Neural progenitor cell (in vitro differentiated cells): ENCODE results near the gene SLCO4A1. TPM values are rescaled to one million over a fixed set of nuclear protein-coding genes. Genes with fewer than 3 reads are reported as not detected.

ENCODE experiments used
- DNase-seq: peaks from one replicate; pipeline ENCODE4 v3.0.0-alpha.2; 2016; ENCODE audit warnings: low spot score
- H2AFZ ChIP-seq: fragments of 200-600 bp; sonication (generic); replicated peaks from 2 replicates; pipeline ENCODE4 v1.6.1; 2016; ENCODE audit warnings: antibody characterized with exemption
- H3F3A ChIP-seq: fragments of 200-600 bp; sonication (generic); 2 replicates; pipeline ENCODE4 v1.6.1; 2016; ENCODE audit warnings: antibody characterized with exemption, low read depth
- H3K27ac ChIP-seq: fragments of 200-600 bp; sonication (generic); 2 replicates; pipeline ENCODE4 v1.5.1; 2016; ENCODE audit warnings: mild to moderate bottlenecking
- H3K27me3 ChIP-seq: fragments of 200-600 bp; sonication (generic); 2 replicates; pipeline ENCODE4 v1.6.1; 2016; ENCODE audit warnings: mild to moderate bottlenecking, moderate library complexity
- H3K36me3 ChIP-seq: fragments of 200-600 bp; sonication (generic); 2 replicates; pipeline ENCODE4 v1.5.1; 2016
- H3K4me1 ChIP-seq: fragments of 200-600 bp; sonication (generic); 2 replicates; pipeline ENCODE4 v1.6.1; 2016; ENCODE audit warnings: mixed run types
- H3K4me2 ChIP-seq: fragments of 200-600 bp; sonication (generic); 2 replicates; pipeline ENCODE4 v1.6.1; 2016
- H3K4me3 ChIP-seq: fragments of 200-600 bp; sonication (generic); 2 replicates; pipeline ENCODE4 v1.5.1; 2016
- H3K79me2 ChIP-seq: fragments of 200-600 bp; sonication (generic); 2 replicates; pipeline ENCODE4 v1.6.1; 2016; ENCODE audit warnings: low read depth
- H3K9ac ChIP-seq: fragments of 200-600 bp; sonication (generic); 2 replicates; pipeline ENCODE4 v1.6.1; 2016
- H3K9me3 ChIP-seq: fragments of 200-600 bp; sonication (generic); 2 replicates; pipeline ENCODE4 v1.5.1; 2016; ENCODE audit warnings: low read depth
- H4K20me1 ChIP-seq: fragments of 200-600 bp; sonication (generic); 2 replicates; pipeline ENCODE4 v1.6.1; 2016; ENCODE audit warnings: low read depth
- H3K27ac Mint-ChIP-seq: 3 replicates; pipeline ENCODE4 v1.8.0; 2021; ENCODE audit warnings: mixed read lengths
- H3K27me3 Mint-ChIP-seq: 2 replicates; pipeline ENCODE4 v1.8.0; 2022; ENCODE audit warnings: low read depth, mild to moderate bottlenecking, inconsistent platforms, moderate library complexity, mixed read lengths; ENCODE audit not compliant: insufficient read depth
- H3K36me3 Mint-ChIP-seq: 3 replicates; pipeline ENCODE4 v1.8.0; 2021; ENCODE audit warnings: mixed read lengths
- H3K4me1 Mint-ChIP-seq: 3 replicates; pipeline ENCODE4 v1.8.0; 2021; ENCODE audit warnings: mixed read lengths
- H3K4me3 Mint-ChIP-seq: 3 replicates; pipeline ENCODE4 v1.8.0; 2021; ENCODE audit warnings: mild to moderate bottlenecking, moderate library complexity, mixed read lengths
- H3K9me3 Mint-ChIP-seq: 3 replicates; pipeline ENCODE4 v1.8.0; 2020; ENCODE audit warnings: mixed read lengths
- CTCF ChIP-seq: fragments of 200-600 bp; sonication (generic); IDR thresholded peaks from 2 replicates; pipeline ENCODE4 v1.5.1; 2017; ENCODE audit warnings: antibody characterized with exemption, mild to moderate bottlenecking
- EZH2 ChIP-seq: fragments of 200-600 bp; sonication (generic); IDR thresholded peaks from 2 replicates; pipeline ENCODE4 v1.6.1; 2017; ENCODE audit warnings: antibody characterized with exemption, mild to moderate bottlenecking, moderate library complexity
- EZH2phosphoT487 ChIP-seq: fragments of 200-600 bp; sonication (generic); IDR thresholded peaks from 2 replicates; pipeline ENCODE4 v1.6.1; 2017; ENCODE audit warnings: antibody characterized with exemption
- total RNA-seq: library from RNA; depleted of rRNA; stranded (reverse); fragments of >200 nt; gene quantifications from 2 replicates; pipeline ENCODE4 v1.2.3, GENCODE V29; 2015; ENCODE audit warnings: low replicate concordance

Gene SLCO4A1
- total RNA-seq, 1 donor from 2014 or later: 0.88 TPM

DNA sequence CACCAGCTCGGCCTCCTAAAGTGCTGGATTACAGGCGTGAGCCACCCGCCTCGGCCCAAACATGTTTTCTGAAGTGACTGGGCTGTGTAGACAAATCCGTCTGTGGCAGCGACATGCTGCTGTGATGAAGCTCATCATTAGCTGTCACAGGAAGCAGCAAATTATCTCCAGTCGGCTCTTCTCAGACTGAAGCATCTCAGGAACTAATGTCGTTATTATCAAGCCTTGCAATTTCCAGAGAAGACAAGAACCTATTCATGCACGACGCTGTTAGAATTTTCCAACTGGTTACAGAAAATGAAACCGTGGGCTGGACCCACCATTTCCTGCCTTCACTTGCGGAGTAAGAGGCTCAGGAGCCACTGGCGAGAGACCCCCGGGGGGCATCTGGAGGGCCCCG, 49.2 kb downstream of the SLCO4A1 start:
- peak overlapping the region; percentile 94 for H3K27ac Mint-ChIP-seq
- H3K9me3 Mint-ChIP-seq: peaks cover 4% of the 10 kb centered on the region
- H3K9ac ChIP-seq: no peak overlapping the region
- H3K4me3 Mint-ChIP-seq: peak overlapping the region; percentile 41
- peaks cover 19% of the 10 kb centered on the region for H3K27me3 Mint-ChIP-seq
- no peaks in the 10 kb centered on the region for H3K27me3 ChIP-seq
- DNase-seq: no peak
- H4K20me1 ChIP-seq: no peaks in the 10 kb centered on the region
- no peaks in the 10 kb centered on the region for H3K9me3 ChIP-seq
- no peak overlapping the region for H2AFZ ChIP-seq
- H3K36me3 Mint-ChIP-seq: no peaks in the 10 kb centered on the region
- H3K4me2 ChIP-seq: no peak overlapping the region
- no peak overlapping the region for H3K4me3 ChIP-seq
- H3K36me3 ChIP-seq: no peaks in the 10 kb centered on the region
- H3K4me1 ChIP-seq: peaks cover 11% of the 10 kb centered on the region
- H3K27ac ChIP-seq: no peak overlapping the region
- peaks cover 37% of the 10 kb centered on the region for H3K4me1 Mint-ChIP-seq
- TF ChIP-seq EZH2phosphoT487 (no peak), EZH2 (no peak), CTCF (no peak)
- peaks cover 2% of the 10 kb centered on the region for H3F3A ChIP-seq
- no peaks in the 10 kb centered on the region for H3K79me2 ChIP-seq

- TF ChIP-seq CTCF (no peak), EZH2phosphoT487 (no peak), EZH2 (no peak)
- H3K9me3 Mint-ChIP-seq: peaks cover 4% of the 10 kb centered on the region
- Histone ChIP-seq H2AFZ (no peak overlapping the region), H3K27ac (no peak overlapping the region), H3K4me3 (no peak overlapping the region), H3K36me3 (no peaks in the 10 kb centered on the region), H3K79me2 (no peaks in the 10 kb centered on the region), H3K4me1 (peaks cover 9% of the 10 kb centered on the region), H3K9ac (no peak overlapping the region), H3K9me3 (no peaks in the 10 kb centered on the region), H3K27me3 (no peaks in the 10 kb centered on the region), H4K20me1 (no peaks in the 10 kb centered on the region), H3K4me2 (no peak overlapping the region), H3F3A (no peaks in the 10 kb centered on the region)
- no peak for DNase-seq
- peaks cover 33% of the 10 kb centered on the region for H3K4me1 Mint-ChIP-seq
- no peak overlapping the region for H3K4me3 Mint-ChIP-seq
- H3K36me3 Mint-ChIP-seq: no peaks in the 10 kb centered on the region
- H3K27ac Mint-ChIP-seq: no peak overlapping the region
- H3K27me3 Mint-ChIP-seq: peaks cover 15% of the 10 kb centered on the region
These were observed 49.9 kb downstream of the SLCO4A1 start for GRCh38 chr20:62692176-62692575.

DNA sequence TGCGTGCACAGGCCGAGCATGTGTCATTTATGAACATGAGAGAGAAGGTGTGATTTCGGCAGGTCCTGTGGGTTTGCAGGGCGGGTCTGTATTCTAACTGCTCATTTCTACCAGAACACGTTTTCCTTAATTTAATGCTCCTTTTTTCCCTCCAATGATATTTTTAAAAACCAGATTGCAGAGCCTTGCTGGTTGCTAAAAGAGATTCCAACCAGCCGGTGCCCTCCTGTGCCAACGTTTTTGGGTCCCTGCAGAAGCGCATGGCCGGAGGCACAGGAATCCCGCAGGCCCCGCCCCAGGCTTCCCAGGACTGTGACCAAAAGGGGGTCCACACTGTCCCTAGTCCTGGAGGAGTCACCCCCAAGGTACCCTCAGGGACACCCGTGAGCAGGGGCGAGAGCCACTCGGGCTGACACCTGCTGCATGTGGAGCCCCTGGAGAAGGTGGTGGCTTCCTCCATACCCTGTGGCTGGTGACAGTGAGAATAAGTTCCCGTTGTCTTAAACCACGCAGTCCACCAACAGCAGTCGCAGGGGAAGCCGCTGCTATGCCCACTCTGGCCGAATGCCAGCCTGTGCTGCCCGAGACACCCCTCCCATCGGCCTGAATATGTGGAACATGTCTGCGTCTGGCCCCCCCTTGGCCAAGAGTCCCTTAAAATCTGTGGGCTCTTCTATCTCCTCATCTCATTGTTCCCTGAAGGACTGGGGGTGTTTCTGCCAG, 50.7 kb downstream of the SLCO4A1 start:
- no peak for DNase-seq
- Histone ChIP-seq H3F3A (no peaks in the 10 kb centered on the region), H4K20me1 (no peaks in the 10 kb centered on the region), H3K27ac (no peak overlapping the region), H3K79me2 (no peaks in the 10 kb centered on the region), H3K4me2 (no peak overlapping the region), H2AFZ (no peak overlapping the region), H3K9ac (no peak overlapping the region), H3K4me3 (no peak overlapping the region), H3K27me3 (no peaks in the 10 kb centered on the region), H3K9me3 (no peaks in the 10 kb centered on the region), H3K36me3 (no peaks in the 10 kb centered on the region), H3K4me1 (peaks cover 12% of the 10 kb centered on the region)
- peak overlapping the region; percentile 60 for H3K27ac Mint-ChIP-seq
- peaks cover 14% of the 10 kb centered on the region for H3K27me3 Mint-ChIP-seq
- peaks cover 33% of the 10 kb centered on the region for H3K4me1 Mint-ChIP-seq
- TF ChIP-seq EZH2phosphoT487 (no peak), EZH2 (no peak), CTCF (no peak)
- peaks cover 2% of the 10 kb centered on the region for H3K9me3 Mint-ChIP-seq
- H3K36me3 Mint-ChIP-seq: no peaks in the 10 kb centered on the region
- H3K4me3 Mint-ChIP-seq: no peak overlapping the region
